ENCODE data around the gene RERE. TPM values are rescaled to one million over a fixed set of nuclear protein-coding genes. Genes with fewer than 3 reads are reported as not detected.

The RERE gene
- total and polyA plus RNA-seq, 2 donors (not counting 3 experiments of a cell fraction or from before 2014, with no cell fraction given) = 14.1 to 113 TPM

DNA sequence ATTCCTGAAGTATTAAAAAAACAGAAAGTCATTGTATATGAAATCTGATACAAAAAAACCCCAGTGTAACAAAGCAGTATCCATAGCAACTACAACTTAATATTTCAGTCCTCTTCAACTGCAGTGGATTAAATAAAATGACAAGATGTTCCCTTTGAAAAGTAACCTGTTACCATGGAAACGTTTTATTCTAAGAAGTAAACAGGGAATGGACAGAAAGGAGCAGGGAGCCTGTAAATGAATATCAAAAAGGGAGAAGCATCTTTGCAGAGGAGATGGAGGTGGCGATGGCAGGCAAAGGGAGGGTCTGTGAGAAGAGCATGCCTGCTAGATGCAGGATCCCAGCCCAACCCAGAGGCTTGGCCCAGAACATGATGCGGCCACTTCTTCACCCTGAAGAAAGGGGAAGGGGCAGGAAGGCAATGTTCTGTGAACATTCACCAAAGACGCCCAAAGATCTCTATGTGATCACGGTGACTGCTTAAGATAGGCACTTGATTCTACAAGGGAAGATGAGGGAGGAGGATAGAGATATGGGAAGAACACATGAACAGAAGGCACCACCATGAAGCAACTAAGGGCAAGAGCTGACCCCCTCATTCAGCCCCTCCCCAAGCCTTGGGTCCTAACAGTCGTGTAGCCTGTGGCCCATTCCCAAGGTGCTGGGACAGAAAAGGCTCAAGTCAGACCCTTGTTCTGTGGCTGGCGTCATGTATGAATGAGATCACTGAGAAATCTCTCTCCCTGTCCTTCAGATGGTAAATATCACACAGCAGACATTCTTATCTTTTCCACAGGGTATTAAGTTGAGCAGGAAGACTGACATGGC, 299.6 kb downstream of the RERE start:
- no peaks in the 10 kb centered on the region for H3K9me1 ChIP-seq (replicated peaks; ENCODE audit: control insufficient read depth, extremely low read depth, insufficient read depth, low read length)
- intact Hi-C loops (cut with micrococcal nuclease) = no loop called here
- ChIA-PET POLR2A (interaction anchor here (0.6 kb wide), 1 partner anchor 316 kb away, joined by 6 read pairs; no protein-coding TSS in a partner anchor), CTCF (interaction anchor here (1.2 kb wide), 1 partner anchor 14 kb away, joined by 4 read pairs; no protein-coding TSS in a partner anchor)
- FAIRE-seq (no peak), DNase-seq (ENCODE audit: low read depth, low spot score) (peak; percentile 53)
- no peaks in the 10 kb centered on the region for H3K9me3 ChIP-seq (replicated peaks; ENCODE audit: control insufficient read depth, insufficient read depth, low read length)
- no peak overlapping the region for H3K4me2 ChIP-seq (ENCODE audit: insufficient read depth, low read length)
- dilution Hi-C loops (cut with MboI; ENCODE audit: extremely low pct_ligation_motif_present, low sequenced_read_pairs) = no loop called here
- no peaks in the 10 kb centered on the region for H3K27me3 ChIP-seq (ENCODE audit: control insufficient read depth in 2 of 2, insufficient read depth in 2 of 2, low read length in 2 of 2)
- BruUV-seq (replicated peaks) = no TSS peak
- H3K36me3 ChIP-seq (ENCODE audit: control insufficient read depth in 2 of 2, extremely low read depth in 1 of 2, insufficient read depth in 2 of 2, low read length in 2 of 2) = no peaks in the 10 kb centered on the region
- H3K9ac ChIP-seq (replicated peaks; ENCODE audit: extremely low read depth, insufficient read depth, low read length) = no peak overlapping the region
- TF ChIP-seq FOS (IDR thresholded peaks at IDR 0.05; ENCODE audit: borderline replicate concordance, insufficient read depth, low read length) (no peak), POLR2AphosphoS5 (IDR thresholded peaks at IDR 0.05; ENCODE audit: insufficient read depth, low read depth, low read length) (no peak), EZH2 (IDR thresholded peaks at IDR 0.05; ENCODE audit: borderline replicate concordance, low read depth, low read length, severe bottlenecking) (no peak), GATA2 (IDR thresholded peaks at IDR 0.05; ENCODE audit: insufficient read depth, insufficient read length, low read depth, low read length) (no peak), MYC (IDR thresholded peaks at IDR 0.05; ENCODE audit: low read depth, low read length) (no peak), JUN (IDR thresholded peaks at IDR 0.05; ENCODE audit: borderline replicate concordance, insufficient read depth, insufficient read length, low read depth) (no peak), POLR2A (IDR thresholded peaks at IDR 0.05; ENCODE audit: low read depth, low read length) (no peak)
- TF ChIP-seq, protein P1, sequence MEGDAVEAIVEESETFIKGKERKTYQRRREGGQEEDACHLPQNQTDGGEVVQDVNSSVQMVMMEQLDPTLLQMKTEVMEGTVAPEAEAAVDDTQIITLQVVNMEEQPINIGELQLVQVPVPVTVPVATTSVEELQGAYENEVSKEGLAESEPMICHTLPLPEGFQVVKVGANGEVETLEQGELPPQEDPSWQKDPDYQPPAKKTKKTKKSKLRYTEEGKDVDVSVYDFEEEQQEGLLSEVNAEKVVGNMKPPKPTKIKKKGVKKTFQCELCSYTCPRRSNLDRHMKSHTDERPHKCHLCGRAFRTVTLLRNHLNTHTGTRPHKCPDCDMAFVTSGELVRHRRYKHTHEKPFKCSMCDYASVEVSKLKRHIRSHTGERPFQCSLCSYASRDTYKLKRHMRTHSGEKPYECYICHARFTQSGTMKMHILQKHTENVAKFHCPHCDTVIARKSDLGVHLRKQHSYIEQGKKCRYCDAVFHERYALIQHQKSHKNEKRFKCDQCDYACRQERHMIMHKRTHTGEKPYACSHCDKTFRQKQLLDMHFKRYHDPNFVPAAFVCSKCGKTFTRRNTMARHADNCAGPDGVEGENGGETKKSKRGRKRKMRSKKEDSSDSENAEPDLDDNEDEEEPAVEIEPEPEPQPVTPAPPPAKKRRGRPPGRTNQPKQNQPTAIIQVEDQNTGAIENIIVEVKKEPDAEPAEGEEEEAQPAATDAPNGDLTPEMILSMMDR (IDR thresholded peaks at IDR 0.05; ENCODE audit: extremely low read depth in 1 of 2, insufficient read depth in 1 of 2, low read depth in 1 of 2, low read length in 2 of 2) = no peak
- TF ChIP-seq, protein P2, sequence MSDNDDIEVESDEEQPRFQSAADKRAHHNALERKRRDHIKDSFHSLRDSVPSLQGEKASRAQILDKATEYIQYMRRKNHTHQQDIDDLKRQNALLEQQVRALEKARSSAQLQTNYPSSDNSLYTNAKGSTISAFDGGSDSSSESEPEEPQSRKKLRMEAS (IDR thresholded peaks at IDR 0.05; ENCODE audit: insufficient read depth, insufficient read length) = no peak
- H3K4me1 ChIP-seq (ENCODE audit: control insufficient read depth, extremely low read depth, insufficient read depth, low read length) = no peaks in the 10 kb centered on the region
- H2AFZ ChIP-seq (ENCODE audit: low read depth, low read length) = no peak overlapping the region
- H3K79me2 ChIP-seq (ENCODE audit: control insufficient read depth, insufficient read depth, low read length) = no peaks in the 10 kb centered on the region
- no peaks in the 10 kb centered on the region for H4K20me1 ChIP-seq (replicated peaks; ENCODE audit: control insufficient read depth, extremely low read depth, insufficient read depth, low read length)
- no peak overlapping the region for H3K27ac ChIP-seq (ENCODE audit: insufficient read depth, low read depth, low read length)
- no peak overlapping the region for H3K4me3 ChIP-seq (replicated peaks in 1 of 3; ENCODE audit: insufficient read depth in 1 of 3, low read depth in 1 of 3, low read length in 3 of 3)
